Gastrocnemius medialis (tissue), 4 donors: Measurements from ENCODE around the gene TMEM176A. TPM values are rescaled to one million over a fixed set of nuclear protein-coding genes. Genes with fewer than 3 reads are reported as not detected.

Experiments
- ATAC-seq, 2 donors: fragments of 150-250 bp; one replicate each; pipeline ENCODE4 v1.9.1; 2016
- DNase-seq, 2 donors: peaks; one replicate each; pipeline ENCODE4 v3.0.0-alpha.2; 2019
- H3K27ac ChIP-seq, 4 donors: fragments of 200-600 bp; sonication (generic); 1 replicate in 1 of 4; 2 replicates in 3 of 4; pipeline ENCODE4 v1.5.1; 2016 to 2018; ENCODE audit warnings: mild to moderate bottlenecking in 2 of 4, moderate library complexity in 1 of 4
- H3K27me3 ChIP-seq, 3 donors: fragments of 200-600 bp; sonication (generic) in 2 of 3; 1 replicate in 1 of 3; 2 replicates in 2 of 3; pipeline versions ENCODE4 v1.5.1 to v1.6.0; 2016 to 2019; ENCODE audit warnings: mild to moderate bottlenecking in 1 of 3, moderate library complexity in 1 of 3
- H3K36me3 ChIP-seq, 2 donors: fragments of 200-600 bp; sonication (generic) in 1 of 2; one replicate each; pipeline ENCODE4 v1.5.1; 2017 to 2018
- H3K4me1 ChIP-seq, 2 donors: fragments of 200-600 bp; sonication (generic) in 1 of 2; one replicate each; pipeline ENCODE4 v1.5.1; 2016 to 2017; ENCODE audit warnings: mild to moderate bottlenecking in 2 of 2
- H3K4me3 ChIP-seq, 4 donors: fragments of 200-600 bp; sonication (generic) in 3 of 4; 1 replicate in 1 of 4; 2 replicates in 3 of 4; pipeline ENCODE4 v1.5.1; 2016 to 2019; ENCODE audit warnings: mild to moderate bottlenecking in 2 of 4
- H3K9me3 ChIP-seq, 3 donors: fragments of 200-600 bp; sonication (generic) in 2 of 3; 1 replicate in 1 of 3; 2 replicates in 2 of 3; pipeline ENCODE4 v1.5.1; 2016 to 2019
- CTCF ChIP-seq, 5 experiments: fragments of 450-650 bp in 3 of 5; fragments of 200-600 bp in 2 of 5; sonication (generic) in 2 of 5; IDR thresholded peaks in 4 of 5; conservative IDR thresholded peaks in 1 of 5; 1 replicate in 4 of 5; 2 replicates in 1 of 5; pipeline ENCODE4 v1.5.1; 2016 to 2019; ENCODE audit warnings: antibody characterized with exemption in 5 of 5, mild to moderate bottlenecking in 3 of 5, moderate library complexity in 3 of 5
- POLR2A ChIP-seq, 2 donors: fragments of 450-650 bp; IDR thresholded peaks; one replicate each; pipeline ENCODE4 v1.6.1; 2017; ENCODE audit warnings: antibody characterized with exemption in 2 of 2, mild to moderate bottlenecking in 2 of 2, moderate library complexity in 2 of 2
- in situ Hi-C, 4 donors: fragments of 200-750 bp; cut with MboI; loops; one replicate each; pipeline versions ENCODE4 v1.15.0 to v1.8.0; 2017; ENCODE audit warnings: low sequenced_read_pairs in 4 of 4
- intact Hi-C: fragments of 100-400 bp; cut with DNase I; formaldehyde crosslinking; loops from one replicate; pipeline ENCODE4 v1.15.1; 2023; ENCODE audit warnings: low total_unique reads
- total RNA-seq, 4 donors: library from RNA; depleted of rRNA; stranded (reverse); fragments of >200 nt; gene quantifications; one replicate each; pipeline versions ENCODE4 v1.1.0 to v1.2.3, GENCODE V29; 2016

The TMEM176A gene
- total RNA-seq, 4 donors from 2014 or later: 5.2 to 12.9 (median 8.9) TPM

GRCh38 chr7:150820148-150820547, 19.6 kb downstream of the TMEM176A start:
- TF ChIP-seq POLR2A (IDR thresholded peaks at IDR 0.05): no peak
- no peak for TF ChIP-seq CTCF (IDR thresholded peaks at IDR 0.05 in 4 of 5, conservative IDR thresholded peaks at IDR 0.05 in 1 of 5)
- in situ Hi-C loops (no loop called here), intact Hi-C loops (no loop called here)
- Histone ChIP-seq H3K9me3 (no peaks in the 10 kb centered on the region), H3K36me3 (no peaks in the 10 kb centered on the region), H3K4me3 (no peak overlapping the region), H3K27ac (no peak overlapping the region), H3K27me3 (peaks cover 0 to 3% (median 0%) of the 10 kb centered on the region in 3 donors), H3K4me1 (no peaks in the 10 kb centered on the region)
- ATAC-seq: no peak
- DNase-seq: no peak

- ATAC-seq: no peak
- Histone ChIP-seq H3K4me3 (no peak overlapping the region), H3K9me3 (no peaks in the 10 kb centered on the region), H3K4me1 (no peaks in the 10 kb centered on the region), H3K27ac (no peak overlapping the region), H3K27me3 (peaks cover 0 to 3% (median 0%) of the 10 kb centered on the region in 3 donors), H3K36me3 (no peaks in the 10 kb centered on the region)
- in situ Hi-C loops (no loop called here), intact Hi-C loops (no loop called here)
- no peak for DNase-seq
- TF ChIP-seq CTCF (IDR thresholded peaks at IDR 0.05 in 4 of 5, conservative IDR thresholded peaks at IDR 0.05 in 1 of 5) (no peak), POLR2A (IDR thresholded peaks at IDR 0.05) (no peak)
Observed at GRCh38 chr7:150820578-150821198, 20.1 kb downstream of the TMEM176A start.

- H3K4me3 ChIP-seq: no peak overlapping the region
- DNase-seq (no peak), ATAC-seq (no peak)
- in situ Hi-C loops: no loop called here
- TF ChIP-seq POLR2A (IDR thresholded peaks at IDR 0.05) (no peak), CTCF (IDR thresholded peaks at IDR 0.05 in 4 of 5, conservative IDR thresholded peaks at IDR 0.05 in 1 of 5) (no peak)
- H3K27ac ChIP-seq: no peak overlapping the region
- H3K27me3 ChIP-seq: no peaks in the 10 kb centered on the region
- no peaks in the 10 kb centered on the region for H3K9me3 ChIP-seq
- intact Hi-C loops: no loop called here
- H3K4me1 ChIP-seq: no peaks in the 10 kb centered on the region
- H3K36me3 ChIP-seq: no peaks in the 10 kb centered on the region
Observed at GRCh38 chr7:150823043-150823442, 22.5 kb downstream of the TMEM176A start.

GRCh38 chr7:150823484-150824126, 23.0 kb downstream of the TMEM176A start:
- intact Hi-C loops: no loop called here
- Histone ChIP-seq H3K4me1 (no peaks in the 10 kb centered on the region), H3K4me3 (no peak overlapping the region), H3K27me3 (no peaks in the 10 kb centered on the region), H3K36me3 (no peaks in the 10 kb centered on the region), H3K27ac (no peak overlapping the region), H3K9me3 (no peaks in the 10 kb centered on the region)
- in situ Hi-C loops: no loop called here
- TF ChIP-seq CTCF (IDR thresholded peaks at IDR 0.05 in 4 of 5, conservative IDR thresholded peaks at IDR 0.05 in 1 of 5) (no peak), POLR2A (IDR thresholded peaks at IDR 0.05) (no peak)
- ATAC-seq (no peak), DNase-seq (no peak)
